Testis (tissue), 2 donors: ENCODE results near the gene NRAP.

ENCODE experiments used
- POLR2A ChIP-seq: fragments of 450-650 bp; IDR thresholded peaks from one replicate; pipeline ENCODE4 v1.6.1; 2017; ENCODE audit warnings: antibody characterized with exemption, mild to moderate bottlenecking, moderate library complexity
- TF ChIP-seq, protein P1 (sequence below), 3 experiments: fragments of 450-650 bp in 2 of 3; fragments of 200-600 bp in 1 of 3; sonication (generic) in 1 of 3; IDR thresholded peaks; one replicate each; pipeline ENCODE4 v1.5.1; 2016 to 2019; ENCODE audit warnings: antibody characterized with exemption in 3 of 3, mild to moderate bottlenecking in 2 of 3, moderate library complexity in 1 of 3

DNA sequence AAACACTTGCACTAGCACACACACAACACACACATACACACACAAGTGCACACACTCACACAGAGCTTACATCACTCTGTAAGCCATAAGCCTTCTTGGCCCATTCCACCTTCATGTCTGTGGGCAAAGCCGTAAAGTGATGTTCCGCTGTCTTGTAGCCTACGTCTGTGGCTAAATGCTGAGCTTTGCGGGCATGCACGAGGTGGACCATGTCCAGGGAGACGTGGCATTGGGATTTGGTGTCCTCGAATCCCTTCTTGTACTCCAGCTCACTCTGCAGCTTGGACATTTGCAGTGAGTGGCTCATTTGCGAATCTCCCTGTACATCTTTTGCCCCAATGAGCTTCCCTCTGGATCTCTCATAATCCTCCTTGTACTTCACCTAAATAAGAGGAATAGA is 42.0 kb downstream of the NRAP start:
- TF ChIP-seq POLR2A: no peak
- TF ChIP-seq, protein P1, sequence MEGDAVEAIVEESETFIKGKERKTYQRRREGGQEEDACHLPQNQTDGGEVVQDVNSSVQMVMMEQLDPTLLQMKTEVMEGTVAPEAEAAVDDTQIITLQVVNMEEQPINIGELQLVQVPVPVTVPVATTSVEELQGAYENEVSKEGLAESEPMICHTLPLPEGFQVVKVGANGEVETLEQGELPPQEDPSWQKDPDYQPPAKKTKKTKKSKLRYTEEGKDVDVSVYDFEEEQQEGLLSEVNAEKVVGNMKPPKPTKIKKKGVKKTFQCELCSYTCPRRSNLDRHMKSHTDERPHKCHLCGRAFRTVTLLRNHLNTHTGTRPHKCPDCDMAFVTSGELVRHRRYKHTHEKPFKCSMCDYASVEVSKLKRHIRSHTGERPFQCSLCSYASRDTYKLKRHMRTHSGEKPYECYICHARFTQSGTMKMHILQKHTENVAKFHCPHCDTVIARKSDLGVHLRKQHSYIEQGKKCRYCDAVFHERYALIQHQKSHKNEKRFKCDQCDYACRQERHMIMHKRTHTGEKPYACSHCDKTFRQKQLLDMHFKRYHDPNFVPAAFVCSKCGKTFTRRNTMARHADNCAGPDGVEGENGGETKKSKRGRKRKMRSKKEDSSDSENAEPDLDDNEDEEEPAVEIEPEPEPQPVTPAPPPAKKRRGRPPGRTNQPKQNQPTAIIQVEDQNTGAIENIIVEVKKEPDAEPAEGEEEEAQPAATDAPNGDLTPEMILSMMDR (IDR thresholded peaks at IDR 0.05): no peak
